SU-DHL-6 (cell line): ENCODE measurements around the gene DRAM1.
"Not testable (repeated sequence)": the region's sequence is repeated elsewhere in the genome, so short reads cannot be mapped to it uniquely, and the experiment has no call there.

ENCODE experiments used
- H2AFZ ChIP-seq: fragments of 200-600 bp; sonication (generic); 2 replicates; pipeline ENCODE4 v1.6.1; 2014; ENCODE audit warnings: low read depth, mild to moderate bottlenecking, moderate library complexity, mixed read lengths, antibody characterized with exemption, low read length; ENCODE audit not compliant: severe bottlenecking
- H3F3A ChIP-seq: fragments of 200-600 bp; shearing (Covaris generic); 2 replicates; pipeline ENCODE4 v1.6.0; 2016; ENCODE audit warnings: antibody characterized with exemption, mild to moderate bottlenecking; ENCODE audit not compliant: insufficient read depth
- H3K27ac ChIP-seq: fragments of 200-600 bp; sonication (generic); 2 replicates; pipeline ENCODE4 v1.5.1; 2016; ENCODE audit warnings: low read depth, mild to moderate bottlenecking, low read length, moderate library complexity, mixed read lengths
- H3K27me3 ChIP-seq: fragments of 200-600 bp; sonication (generic), shearing (Covaris generic); 2 replicates; pipeline ENCODE4 v1.6.0; 2014; ENCODE audit warnings: mild to moderate bottlenecking, low read length
- H3K36me3 ChIP-seq: fragments of 200-600 bp; sonication (generic); 2 replicates; pipeline ENCODE4 v1.6.1; 2014; ENCODE audit warnings: mild to moderate bottlenecking, low read length, mixed read lengths
- H3K4me2 ChIP-seq: fragments of 300-600, 200-600 bp; shearing (Covaris generic), sonication (generic); 2 replicates; pipeline ENCODE4 v1.6.0; 2014; ENCODE audit warnings: low read length, low read depth, mild to moderate bottlenecking; ENCODE audit not compliant: poor library complexity, severe bottlenecking
- H3K4me3 ChIP-seq: fragments of 200-600 bp; sonication (generic); 2 replicates; pipeline ENCODE4 v1.5.1; 2014; ENCODE audit warnings: antibody characterized with exemption, low read length, mild to moderate bottlenecking, mixed read lengths; ENCODE audit not compliant: insufficient read depth, poor library complexity, severe bottlenecking
- H3K79me2 ChIP-seq: fragments of 200-600 bp; sonication (generic); 2 replicates; pipeline ENCODE4 v1.6.1; 2014; ENCODE audit warnings: mild to moderate bottlenecking, low read length, moderate library complexity; ENCODE audit not compliant: insufficient read depth
- H3K9ac ChIP-seq: fragments of 200-600 bp; sonication (generic); 2 replicates; pipeline ENCODE4 v1.7.0; 2014; ENCODE audit warnings: mild to moderate bottlenecking, low read length
- H3K9me2 ChIP-seq: fragments of 200-600 bp; sonication (generic); replicated peaks from 2 replicates; pipeline ENCODE4 v1.6.1; 2014; ENCODE audit warnings: low read length; ENCODE audit not compliant: insufficient read depth
- H3K9me3 ChIP-seq: fragments of 200-600 bp; sonication (generic); 2 replicates; pipeline ENCODE4 v1.6.1; 2014; ENCODE audit warnings: low read length, mixed read lengths; ENCODE audit not compliant: insufficient read depth
- H4K20me1 ChIP-seq: fragments of 200-600 bp; sonication (generic); 2 replicates; pipeline ENCODE4 v1.6.1; 2014; ENCODE audit warnings: low read depth, mild to moderate bottlenecking, antibody characterized with exemption, low read length, moderate library complexity, mixed read lengths
- EZH2phosphoT487 ChIP-seq: fragments of 200-600 bp; sonication (generic), shearing (Covaris generic); conservative IDR thresholded peaks from 2 replicates; pipeline ENCODE4 v1.6.1; 2018; ENCODE audit warnings: mild to moderate bottlenecking, antibody characterized with exemption, low read length, moderate library complexity, mixed read lengths
- TF ChIP-seq, protein P1 (sequence below): fragments of 200-600 bp; sonication (generic); IDR thresholded peaks from one replicate; pipeline ENCODE4 v1.5.1; 2017; ENCODE audit warnings: antibody characterized with exemption, mild to moderate bottlenecking, low read length, moderate library complexity; ENCODE audit not compliant: insufficient read depth, poor library complexity, severe bottlenecking

The DRAM1 gene

DNA sequence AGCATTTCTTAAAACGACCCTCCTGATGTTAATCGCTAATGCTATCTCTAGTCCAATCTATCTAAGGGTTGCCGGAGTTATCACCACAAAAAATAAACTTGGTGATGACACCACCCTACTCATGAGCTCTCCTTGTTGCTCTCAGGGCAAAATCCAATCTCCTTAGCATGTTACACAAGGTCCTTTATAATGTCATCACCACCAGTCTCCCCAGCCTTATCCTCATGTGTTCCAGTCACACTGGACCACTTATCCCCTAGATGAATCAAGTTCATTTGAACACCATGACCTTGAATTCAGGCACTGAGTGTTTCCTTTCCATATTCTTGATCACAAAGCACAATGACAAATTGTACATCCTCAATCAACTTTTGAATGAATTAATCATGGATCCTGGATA is 19.0 kb upstream of the DRAM1 start:
- TF ChIP-seq, protein P1, sequence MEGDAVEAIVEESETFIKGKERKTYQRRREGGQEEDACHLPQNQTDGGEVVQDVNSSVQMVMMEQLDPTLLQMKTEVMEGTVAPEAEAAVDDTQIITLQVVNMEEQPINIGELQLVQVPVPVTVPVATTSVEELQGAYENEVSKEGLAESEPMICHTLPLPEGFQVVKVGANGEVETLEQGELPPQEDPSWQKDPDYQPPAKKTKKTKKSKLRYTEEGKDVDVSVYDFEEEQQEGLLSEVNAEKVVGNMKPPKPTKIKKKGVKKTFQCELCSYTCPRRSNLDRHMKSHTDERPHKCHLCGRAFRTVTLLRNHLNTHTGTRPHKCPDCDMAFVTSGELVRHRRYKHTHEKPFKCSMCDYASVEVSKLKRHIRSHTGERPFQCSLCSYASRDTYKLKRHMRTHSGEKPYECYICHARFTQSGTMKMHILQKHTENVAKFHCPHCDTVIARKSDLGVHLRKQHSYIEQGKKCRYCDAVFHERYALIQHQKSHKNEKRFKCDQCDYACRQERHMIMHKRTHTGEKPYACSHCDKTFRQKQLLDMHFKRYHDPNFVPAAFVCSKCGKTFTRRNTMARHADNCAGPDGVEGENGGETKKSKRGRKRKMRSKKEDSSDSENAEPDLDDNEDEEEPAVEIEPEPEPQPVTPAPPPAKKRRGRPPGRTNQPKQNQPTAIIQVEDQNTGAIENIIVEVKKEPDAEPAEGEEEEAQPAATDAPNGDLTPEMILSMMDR = no peak
- TF ChIP-seq EZH2phosphoT487 = no peak
- no peaks in the 10 kb centered on the region for H3K36me3 ChIP-seq
- no peak overlapping the region for H3K27ac ChIP-seq
- no peak overlapping the region for H2AFZ ChIP-seq
- no peak overlapping the region for H3K4me3 ChIP-seq
- no peaks in the 10 kb centered on the region for H4K20me1 ChIP-seq
- no peaks in the 10 kb centered on the region for H3K27me3 ChIP-seq
- H3K9me3 ChIP-seq = no peaks in the 10 kb centered on the region
- no peak overlapping the region for H3K9ac ChIP-seq
- no peak overlapping the region for H3K4me2 ChIP-seq
- no peaks in the 10 kb centered on the region for H3F3A ChIP-seq
- H3K9me2 ChIP-seq = no peaks in the 10 kb centered on the region
- H3K79me2 ChIP-seq = no peaks in the 10 kb centered on the region

DNA sequence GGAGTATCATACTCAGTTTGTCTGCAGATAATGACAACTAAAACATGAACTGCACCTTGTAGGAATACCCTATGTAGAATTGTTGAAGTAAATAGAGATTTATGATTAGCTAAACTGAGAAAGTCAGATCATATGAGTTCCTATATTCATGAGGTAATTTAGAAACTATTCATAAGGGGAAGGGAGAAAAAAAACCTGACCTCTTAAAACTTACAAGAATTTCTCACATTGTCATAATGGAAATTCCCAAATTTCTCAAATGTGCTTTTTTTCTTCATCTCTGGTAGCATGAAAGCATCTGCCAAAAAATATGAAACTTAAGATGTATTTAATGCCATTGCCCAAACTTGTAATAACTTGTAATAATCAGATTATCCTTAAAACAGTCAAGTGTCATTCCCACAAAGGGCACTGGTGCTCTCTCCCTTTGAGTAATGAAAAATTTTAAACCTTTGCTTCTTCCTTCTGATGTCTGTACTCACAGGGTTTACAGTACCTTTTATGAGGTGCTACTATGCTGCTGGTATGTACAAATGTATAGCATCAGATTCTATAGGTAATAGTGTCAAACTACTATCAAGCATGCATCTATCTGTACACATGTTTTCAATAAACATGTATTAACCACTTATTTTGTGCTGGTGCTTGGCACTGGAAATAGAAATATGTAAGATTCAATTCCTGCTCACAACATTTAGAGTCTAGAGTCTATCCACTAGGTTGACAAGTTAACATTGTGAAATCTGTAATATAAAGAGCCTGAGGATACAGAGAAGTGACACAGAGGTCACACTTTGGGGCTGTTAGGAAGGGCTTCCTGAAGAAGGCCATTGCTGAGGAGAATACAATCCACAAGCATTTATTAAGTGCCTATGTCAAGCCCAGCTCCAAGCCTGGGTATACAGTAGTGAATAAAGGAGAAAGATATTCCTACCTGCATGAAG is 17.4 kb upstream of the DRAM1 start:
- H4K20me1 ChIP-seq = no peaks in the 10 kb centered on the region
- H3K79me2 ChIP-seq = no peaks in the 10 kb centered on the region
- no peaks in the 10 kb centered on the region for H3K9me3 ChIP-seq
- TF ChIP-seq, protein P1 = no peak
- TF ChIP-seq EZH2phosphoT487 = no peak
- H3K27me3 ChIP-seq = no peaks in the 10 kb centered on the region
- no peaks in the 10 kb centered on the region for H3K9me2 ChIP-seq
- no peak overlapping the region for H3K4me3 ChIP-seq
- H3K9ac ChIP-seq = no peak overlapping the region
- no peaks in the 10 kb centered on the region for H3K36me3 ChIP-seq
- H3K27ac ChIP-seq = no peak overlapping the region
- no peak overlapping the region for H3K4me2 ChIP-seq
- no peak overlapping the region for H2AFZ ChIP-seq
- H3F3A ChIP-seq = no peaks in the 10 kb centered on the region

DNA sequence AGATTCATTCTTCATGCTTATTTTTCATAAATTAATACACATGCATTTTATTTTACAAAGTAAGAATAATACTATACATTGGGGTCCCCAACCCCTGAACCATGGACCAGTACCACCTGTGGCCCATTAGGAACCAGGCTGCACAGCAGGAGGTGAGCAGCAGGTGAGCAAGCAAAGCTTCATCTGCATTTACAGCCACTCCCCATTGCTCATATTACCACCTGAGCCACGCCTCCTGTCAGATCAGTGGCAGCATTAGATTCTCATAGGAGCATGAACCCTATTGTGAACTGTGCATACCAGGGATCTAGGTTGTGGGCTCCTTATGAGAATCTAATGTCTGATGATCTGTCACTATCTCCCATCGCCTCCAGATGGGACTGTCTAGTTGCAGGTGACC is 15.7 kb upstream of the DRAM1 start:
- not testable (repeated sequence) for H3K4me3 ChIP-seq, H3K9me3 ChIP-seq, H2AFZ ChIP-seq, H3K27ac ChIP-seq, H3K36me3 ChIP-seq, H3K9ac ChIP-seq, H3K9me2 ChIP-seq, H4K20me1 ChIP-seq, H3K4me2 ChIP-seq, H3K27me3 ChIP-seq, H3F3A ChIP-seq, H3K79me2 ChIP-seq

DNA sequence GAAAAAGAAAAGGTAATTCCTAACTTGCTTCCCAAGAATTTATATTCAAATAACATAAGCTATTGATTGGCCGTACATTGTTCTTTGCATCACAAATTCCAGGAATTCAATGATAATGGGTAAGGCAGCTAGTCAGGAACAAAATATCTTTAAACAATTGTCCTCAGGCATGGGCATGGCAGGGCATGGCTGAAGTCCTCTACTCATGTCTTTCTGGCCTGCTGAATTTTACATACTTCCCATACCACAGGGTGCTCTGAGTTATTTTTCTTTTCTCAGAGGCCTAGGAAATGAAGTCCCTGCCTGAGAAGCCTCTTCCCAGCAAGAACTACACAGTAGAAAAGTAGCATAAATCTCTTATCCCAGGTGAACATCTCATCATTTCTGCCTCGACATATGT is 15.1 kb upstream of the DRAM1 start:
- H3K9ac ChIP-seq = no peak overlapping the region

More for the DNA sequence above, 15.1 kb upstream of the DRAM1 start:
- no peaks in the 10 kb centered on the region for H3K9me3 ChIP-seq
- H3F3A ChIP-seq = no peaks in the 10 kb centered on the region
- H2AFZ ChIP-seq = no peak overlapping the region
- H3K27ac ChIP-seq = no peak overlapping the region
- no peak overlapping the region for H3K4me3 ChIP-seq
- H3K79me2 ChIP-seq = no peaks in the 10 kb centered on the region
- H3K36me3 ChIP-seq = no peaks in the 10 kb centered on the region
- TF ChIP-seq EZH2phosphoT487 = no peak
- TF ChIP-seq, protein P1 = no peak
- no peak overlapping the region for H3K4me2 ChIP-seq
- no peaks in the 10 kb centered on the region for H4K20me1 ChIP-seq
- no peaks in the 10 kb centered on the region for H3K9me2 ChIP-seq
- H3K27me3 ChIP-seq = no peaks in the 10 kb centered on the region
